Loucy (cell line): ENCODE measurements around the gene IRF6.

Experiments
- EZH2phosphoT487 ChIP-seq: fragments of 200-600 bp; IDR thresholded peaks from 2 replicates; pipeline ENCODE4 v1.6.1; 2018; ENCODE audit warnings: antibody characterized with exemption, mild to moderate bottlenecking, moderate library complexity, borderline replicate concordance
- TF ChIP-seq, protein P1 (sequence below): fragments of 200-600 bp; sonication (generic); conservative IDR thresholded peaks from 2 replicates; pipeline ENCODE4 v1.5.1; 2014; ENCODE audit warnings: mild to moderate bottlenecking, antibody characterized with exemption, low read length

DNA sequence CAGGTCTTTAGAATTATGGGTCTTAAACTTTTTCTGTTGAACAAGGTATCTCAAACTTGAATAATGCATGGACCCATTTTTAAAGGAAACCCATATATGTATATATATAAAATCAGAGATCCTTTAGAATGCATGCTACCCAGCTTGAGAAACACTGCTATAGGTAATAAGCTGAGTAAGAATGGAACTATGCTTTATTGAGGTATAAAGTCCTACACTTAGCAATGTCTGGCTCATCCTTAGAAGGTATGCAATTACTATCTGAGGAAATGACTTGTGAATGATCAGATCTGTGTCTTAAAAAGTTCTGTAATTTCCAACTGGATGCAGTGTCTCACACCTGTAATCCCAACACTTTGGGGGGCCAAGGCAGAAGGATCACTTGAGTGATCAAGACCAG, 38.8 kb downstream of the IRF6 start:
- TF ChIP-seq, protein P1, sequence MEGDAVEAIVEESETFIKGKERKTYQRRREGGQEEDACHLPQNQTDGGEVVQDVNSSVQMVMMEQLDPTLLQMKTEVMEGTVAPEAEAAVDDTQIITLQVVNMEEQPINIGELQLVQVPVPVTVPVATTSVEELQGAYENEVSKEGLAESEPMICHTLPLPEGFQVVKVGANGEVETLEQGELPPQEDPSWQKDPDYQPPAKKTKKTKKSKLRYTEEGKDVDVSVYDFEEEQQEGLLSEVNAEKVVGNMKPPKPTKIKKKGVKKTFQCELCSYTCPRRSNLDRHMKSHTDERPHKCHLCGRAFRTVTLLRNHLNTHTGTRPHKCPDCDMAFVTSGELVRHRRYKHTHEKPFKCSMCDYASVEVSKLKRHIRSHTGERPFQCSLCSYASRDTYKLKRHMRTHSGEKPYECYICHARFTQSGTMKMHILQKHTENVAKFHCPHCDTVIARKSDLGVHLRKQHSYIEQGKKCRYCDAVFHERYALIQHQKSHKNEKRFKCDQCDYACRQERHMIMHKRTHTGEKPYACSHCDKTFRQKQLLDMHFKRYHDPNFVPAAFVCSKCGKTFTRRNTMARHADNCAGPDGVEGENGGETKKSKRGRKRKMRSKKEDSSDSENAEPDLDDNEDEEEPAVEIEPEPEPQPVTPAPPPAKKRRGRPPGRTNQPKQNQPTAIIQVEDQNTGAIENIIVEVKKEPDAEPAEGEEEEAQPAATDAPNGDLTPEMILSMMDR, result no peak
- no peak for TF ChIP-seq EZH2phosphoT487
